H1 (cell line): ENCODE data around the gene SPG7. TPM values are rescaled to one million over a fixed set of nuclear protein-coding genes. Genes with fewer than 3 reads are reported as not detected.

Experiments
- CTCF ChIA-PET: fragments of 300-600 bp; sonication (Branson Sonifier 250); formaldehyde crosslinking; loops from one replicate; lab custom pipeline; 2021; ENCODE audit not compliant: partially characterized antibody; lab: Charles Lee
- POLR2A ChIA-PET: fragments of 300-600 bp; sonication (Branson Sonifier 250); formaldehyde crosslinking; loops from one replicate; lab custom pipeline; 2021; ENCODE audit warnings: inconsistent platforms; ENCODE audit not compliant: partially characterized antibody; lab: Charles Lee
- DNase-seq, 2 experiments: peaks; one replicate each; pipeline versions ENCODE4 v3.0.0 to v3.0.0-alpha.2; 2010 to 2022; ENCODE audit warnings: low spot score in 2 of 2, low read depth in 1 of 2, mixed read lengths in 1 of 2
- FAIRE-seq: peaks from 2 replicates; lab custom pipeline; 2011; peaks lifted over from hg19 to GRCh38; lab: Jason Lieb, UNC
- H2AFZ ChIP-seq: 2 replicates; pipeline ENCODE4 v1.8.1; 2012; ENCODE audit warnings: low read length, inconsistent platforms
- H2AK5ac ChIP-seq: 2 replicates; pipeline ENCODE4 v1.6.1; 2013; ENCODE audit warnings: low read depth, low read length
- H2BK120ac ChIP-seq: replicated peaks from 2 replicates; pipeline ENCODE3; 2013; ENCODE audit warnings: low read depth, low read length, inconsistent platforms
- H2BK12ac ChIP-seq: 2 replicates; pipeline ENCODE4 v1.6.1; 2013; ENCODE audit warnings: low read depth, low read length
- H2BK15ac ChIP-seq: 2 replicates; pipeline ENCODE4 v1.6.1; 2013; ENCODE audit warnings: low read length
- H2BK20ac ChIP-seq: 2 replicates; pipeline ENCODE4 v1.6.1; 2013; ENCODE audit warnings: low read length
- H2BK5ac ChIP-seq: 2 replicates; pipeline ENCODE4 v1.6.1; 2013; ENCODE audit warnings: low read depth, low read length
- H3K14ac ChIP-seq: 2 replicates; pipeline ENCODE4 v1.6.1; 2013; ENCODE audit warnings: inconsistent platforms; ENCODE audit not compliant: insufficient read length
- H3K18ac ChIP-seq: 2 replicates; pipeline ENCODE4 v1.6.1; 2013; ENCODE audit warnings: low read length; ENCODE audit errors: extremely low read depth
- H3K23ac ChIP-seq: 2 replicates; pipeline ENCODE4 v1.6.1; 2013; ENCODE audit warnings: inconsistent platforms; ENCODE audit not compliant: insufficient read length
- H3K23me2 ChIP-seq: 2 replicates; pipeline ENCODE4 v1.6.1; 2013; ENCODE audit warnings: low read depth, low read length
- H3K27ac ChIP-seq: 2 replicates; pipeline ENCODE4 v1.6.1; 2011; ENCODE audit warnings: low read depth, low read length, inconsistent platforms
- H3K27me3 ChIP-seq, 4 experiments: replicated peaks in 1 of 4; 1 replicate in 1 of 4; 2 replicates in 3 of 4; pipeline versions ENCODE4 v1.6.1 to v1.8.1; 2011 to 2013; ENCODE audit warnings: low read length in 3 of 4, mild to moderate bottlenecking in 3 of 4, inconsistent platforms in 2 of 4, mixed read lengths in 2 of 4, moderate library complexity in 1 of 4; ENCODE audit not compliant: control insufficient read depth in 3 of 4, insufficient read depth in 3 of 4; ENCODE audit errors: extremely low read depth in 1 of 4
- H3K36me3 ChIP-seq, 4 experiments: 2 replicates each; pipeline versions ENCODE4 v1.6.1 to v1.8.1; 2011 to 2013; ENCODE audit warnings: mild to moderate bottlenecking in 4 of 4, low read length in 3 of 4, moderate library complexity in 2 of 4, control low read depth in 1 of 4, inconsistent platforms in 1 of 4; ENCODE audit not compliant: insufficient read depth in 4 of 4, control insufficient read depth in 2 of 4
- H3K4ac ChIP-seq: replicated peaks from 2 replicates; pipeline ENCODE3; 2013; ENCODE audit warnings: low read length, low read depth, mixed read lengths, inconsistent platforms; ENCODE audit not compliant: insufficient read length
- H3K4me1 ChIP-seq, 4 experiments: replicated peaks in 1 of 4; 1 replicate in 1 of 4; 2 replicates in 3 of 4; pipeline versions ENCODE4 v1.6.1 to v1.8.1; 2011 to 2013; ENCODE audit warnings: low read length in 3 of 4, inconsistent platforms in 2 of 4, mixed read lengths in 1 of 4; ENCODE audit not compliant: insufficient read depth in 4 of 4, control insufficient read depth in 3 of 4
- H3K4me2 ChIP-seq, 2 experiments: 2 replicates each; pipeline versions ENCODE4 v1.6.1 to v1.8.1; 2011 to 2013; ENCODE audit warnings: low read depth in 2 of 2, low read length in 2 of 2, control low read depth in 1 of 2, inconsistent platforms in 1 of 2, mild to moderate bottlenecking in 1 of 2; ENCODE audit not compliant: insufficient read depth in 1 of 2
- H3K4me3 ChIP-seq, 4 experiments: fragments of 200-600, 300-600 bp in 1 of 4; sonication (generic), shearing (Covaris generic), sonication (Bioruptor Twin) in 1 of 4; 2 replicates each; pipeline versions ENCODE4 v1.5.1 to v1.8.1; 2011 to 2016; ENCODE audit warnings: low read length in 4 of 4, low read depth in 3 of 4, control low read depth in 2 of 4, inconsistent platforms in 2 of 4, mild to moderate bottlenecking in 2 of 4, mixed read lengths in 1 of 4, moderate library complexity in 1 of 4; ENCODE audit not compliant: insufficient read depth in 2 of 4; ENCODE audit errors: extremely low read depth in 1 of 4
- H3K56ac ChIP-seq: replicated peaks from 2 replicates; pipeline ENCODE3; 2013; ENCODE audit warnings: low read depth, mild to moderate bottlenecking, mixed read lengths, low read length, inconsistent platforms; ENCODE audit not compliant: insufficient read length
- H3K79me1 ChIP-seq: 2 replicates; pipeline ENCODE4 v1.6.1; 2013; ENCODE audit warnings: low read depth, low read length, control low read depth
- H3K79me2 ChIP-seq, 2 experiments: 2 replicates each; pipeline versions ENCODE4 v1.6.1 to v1.8.1; 2012 to 2013; ENCODE audit warnings: low read length in 2 of 2, mild to moderate bottlenecking in 2 of 2, inconsistent platforms in 1 of 2; ENCODE audit not compliant: insufficient read depth in 2 of 2, control insufficient read depth in 1 of 2
- H3K9ac ChIP-seq, 4 experiments: replicated peaks in 1 of 4; 1 replicate in 1 of 4; 2 replicates in 3 of 4; pipeline versions ENCODE4 v1.6.1 to v1.8.1; 2011 to 2013; ENCODE audit warnings: low read depth in 3 of 4, low read length in 3 of 4, control low read depth in 2 of 4, mild to moderate bottlenecking in 2 of 4, moderate library complexity in 2 of 4, inconsistent platforms in 1 of 4; ENCODE audit errors: extremely low read depth in 1 of 4
- H3K9me3 ChIP-seq, 2 experiments: 2 replicates each; pipeline versions ENCODE4 v1.6.1 to v1.8.1; 2012 to 2013; ENCODE audit warnings: mild to moderate bottlenecking in 2 of 2, moderate library complexity in 2 of 2, control low read depth in 1 of 2, inconsistent platforms in 1 of 2, low read depth in 1 of 2, low read length in 1 of 2, mixed read lengths in 1 of 2; ENCODE audit not compliant: insufficient read depth in 2 of 2
- H4K20me1 ChIP-seq, 2 experiments: replicated peaks in 1 of 2; 2 replicates each; pipeline versions ENCODE3 to v1.8.1; 2011 to 2013; ENCODE audit warnings: inconsistent platforms in 2 of 2, low read length in 2 of 2, mild to moderate bottlenecking in 1 of 2; ENCODE audit not compliant: insufficient read depth in 2 of 2, control insufficient read depth in 1 of 2
- H4K5ac ChIP-seq: 2 replicates; pipeline ENCODE4 v1.6.1; 2013; ENCODE audit warnings: low read length, low read depth, mixed read lengths, inconsistent platforms; ENCODE audit not compliant: insufficient read length
- H4K8ac ChIP-seq: 2 replicates; pipeline ENCODE4 v1.8.0; 2013; ENCODE audit warnings: mild to moderate bottlenecking, moderate library complexity, low read length, inconsistent platforms; ENCODE audit not compliant: insufficient read depth; ENCODE audit errors: extremely low read depth
- H4K91ac ChIP-seq: replicated peaks from 2 replicates; pipeline ENCODE3; 2013; ENCODE audit warnings: low read length, mixed read lengths, inconsistent platforms; ENCODE audit not compliant: insufficient read length
- CTCF ChIP-seq, 3 experiments: IDR thresholded peaks; 1 replicate in 2 of 3; 2 replicates in 1 of 3; pipeline versions ENCODE4 v1.5.1 to v1.6.1; 2011; ENCODE audit warnings: low read length in 3 of 3, mild to moderate bottlenecking in 3 of 3, inconsistent platforms in 2 of 3, low read depth in 1 of 3, moderate library complexity in 1 of 3; ENCODE audit not compliant: insufficient read depth in 1 of 3; ENCODE audit errors: control extremely low read depth in 1 of 3
- GTF2F1 ChIP-seq: IDR thresholded peaks from 2 replicates; pipeline ENCODE4 v1.6.1; 2012; ENCODE audit warnings: low read depth, low read length, improper control_type of control experiment, borderline replicate concordance
- HDAC6 ChIP-seq: IDR thresholded peaks from one replicate; pipeline ENCODE4 v1.7.1; 2012; ENCODE audit warnings: low read depth, mild to moderate bottlenecking, inconsistent platforms, low read length, moderate library complexity
- JUND ChIP-seq: IDR thresholded peaks from 2 replicates; pipeline ENCODE4 v1.6.1; 2011; ENCODE audit warnings: mild to moderate bottlenecking, improper control_type of control experiment, low read length
- KDM1A ChIP-seq: fragments of 200-600, 300-600 bp; sonication (generic); IDR thresholded peaks from 2 replicates; pipeline ENCODE4 v1.7.1; 2016; ENCODE audit warnings: mild to moderate bottlenecking, low read length, borderline replicate concordance
- NANOG ChIP-seq: IDR thresholded peaks from 2 replicates; pipeline ENCODE4 v1.6.1; 2011; ENCODE audit warnings: low read length, low read depth, mild to moderate bottlenecking, inconsistent platforms; ENCODE audit not compliant: insufficient read depth, poor library complexity, severe bottlenecking
- POLR2AphosphoS5 ChIP-seq: IDR thresholded peaks from 2 replicates; pipeline ENCODE4 v1.6.1; 2011; ENCODE audit warnings: low read depth, low read length
- TAF7 ChIP-seq: optimal IDR thresholded peaks from 2 replicates; pipeline ENCODE3; 2011; ENCODE audit warnings: low read depth, mild to moderate bottlenecking, inconsistent platforms, low read length, moderate library complexity, borderline replicate concordance
- WGBS, 2 experiments: shearing (Covaris generic) in 1 of 2; methylation state at CpG; one replicate each; pipeline versions ENCODE4 v1.1.6 to v1.1.7; 2013 to 2015; ENCODE audit warnings: low lambda C conversion rate in 2 of 2, mixed read lengths in 2 of 2, inconsistent platforms in 1 of 2, low coverage in 1 of 2, missing lambda C conversion rate in 1 of 2; ENCODE audit not compliant: insufficient replicate concordance in 2 of 2, insufficient coverage in 1 of 2, insufficient read length in 1 of 2; ENCODE audit errors: extremely low coverage in 1 of 2, missing lambda C conversion rate in 1 of 2; 5-methylcytosine and 5-hydroxymethylcytosine counted together
- polyA plus RNA-seq, 7 experiments: library from polyadenylated mRNA; depleted of rRNA in 3 of 7; stranded (reverse) in 5 of 7; unstranded in 2 of 7; fragments of >200 nt in 5 of 7; fragments of 200-250 nt in 2 of 7; gene quantifications; 1 replicate in 5 of 7; 2 replicates in 1 of 7; 4 replicates in 1 of 7; pipeline versions ENCODE4 v1.2.1 to v1.2.3, GENCODE V29; 2011 to 2013; ENCODE audit warnings: missing spikeins in 2 of 7, mixed read lengths in 2 of 7
- total RNA-seq: library from RNA; stranded (reverse); fragmentation: NEBNext Ultra II Directional; extraction: Animal tissue kit (Norgen Biotek cat#: 25700); gene quantifications from 2 replicates; pipeline ENCODE4 v1.2.1, GENCODE V29; 2021

SPG7 gene
- total and polyA plus RNA-seq, 2 of the 8 experiments (the other 6 are each of a cell fraction or from before 2014, with no cell fraction given) = 72.1 to 113 TPM

GRCh38 chr16:89499767-89500166, 8.4 kb upstream of the SPG7 start:
- Histone ChIP-seq H4K5ac (no peak overlapping the region), H2BK20ac (no peak overlapping the region), H3K4me2 (no peak overlapping the region), H2BK15ac (no peak overlapping the region), H2BK5ac (no peak overlapping the region), H3K4me1 (no peaks in the 10 kb centered on the region), H3K79me1 (no peaks in the 10 kb centered on the region; the same call in 1 of the 2 replicates), H2BK12ac (no peak overlapping the region), H2BK120ac (no peak overlapping the region), H3K27me3 (no peaks in the 10 kb centered on the region), H3K14ac (no peak overlapping the region), H3K36me3 (no peaks in the 10 kb centered on the region), H4K8ac (no peak overlapping the region), H3K23me2 (no peaks in the 10 kb centered on the region), H4K20me1 (peaks cover 3 to 4% of the 10 kb centered on the region in 2 experiments), H3K27ac (no peak overlapping the region), H3K23ac (no peak overlapping the region), H3K9ac (no peak overlapping the region), H2AK5ac (no peak overlapping the region), H2AFZ (no peak overlapping the region), H3K79me2 (no peaks in the 10 kb centered on the region), H3K9me3 (no peaks in the 10 kb centered on the region), H3K18ac (no peak overlapping the region), H3K4ac (no peak overlapping the region), H3K56ac (no peak overlapping the region), H3K4me3 (no peak overlapping the region), H4K91ac (no peak overlapping the region)
- ChIA-PET POLR2A (interaction anchor here (1.1 kb wide), 1 partner anchor 12 kb away, joined by 4 read pairs; no protein-coding TSS in a partner anchor), CTCF (interaction anchor here (0.6 to 1.7 kb wide), 2 partner anchors 21 to 23 kb away, joined by 3 read pairs; no protein-coding TSS in a partner anchor)
- FAIRE-seq (no peak), DNase-seq (no peak)
- WGBS, 2 experiments = 98% methylated on average over 3 of the region's 3 CpGs; no CpG with 5 or more reads in 1 of the 2 experiments
- TF ChIP-seq JUND = no peak
- no peak for TF ChIP-seq POLR2AphosphoS5
- TF ChIP-seq KDM1A = no peak
- no peak for TF ChIP-seq CTCF (IDR thresholded peaks at IDR 0.05; ENCODE audit: control extremely low read depth in 1 of 3, insufficient read depth in 1 of 3, low read depth in 1 of 3, low read length in 3 of 3)
- no peak for TF ChIP-seq TAF7
- no peak for TF ChIP-seq GTF2F1
- TF ChIP-seq HDAC6 = no peak
- TF ChIP-seq NANOG = no peak
